WTC11 (cell line): ENCODE measurements around the gene SHLD1. TPM values are rescaled to one million over a fixed set of nuclear protein-coding genes. Genes with fewer than 3 reads are reported as not detected.

Experiments
- ATAC-seq: fragments of 200-7000 bp; cut with Tn5 transposase; 2 replicates; pipeline ENCODE4 v1.10.0; 2021; ENCODE audit warnings: mild to moderate bottlenecking, moderate library complexity
- CTCF ChIA-PET: fragments of 300-600 bp; sonication (Branson Sonifier 250); formaldehyde crosslinking; loops from one replicate; lab custom pipeline; 2021; ENCODE audit warnings: antibody characterized with exemption; lab: Charles Lee
- POLR2A ChIA-PET: fragments of 350-600 bp; sonication (Branson Sonifier 250); formaldehyde crosslinking; loops from one replicate; lab custom pipeline; 2021; ENCODE audit warnings: antibody characterized with exemption; lab: Charles Lee
- DNase-seq: peaks from one replicate; pipeline ENCODE4 v3.0.0; 2021; ENCODE audit warnings: low spot score
- H3K27ac Mint-ChIP-seq: 2 replicates; pipeline ENCODE4 v1.8.0; 2021; ENCODE audit warnings: mixed read lengths
- H3K27me3 Mint-ChIP-seq: 2 replicates; pipeline ENCODE4 v1.8.0; 2021; ENCODE audit warnings: low read depth, mild to moderate bottlenecking, moderate library complexity, mixed read lengths
- H3K36me3 Mint-ChIP-seq: 2 replicates; pipeline ENCODE4 v1.8.0; 2021; ENCODE audit warnings: mixed read lengths
- H3K4me1 Mint-ChIP-seq: 2 replicates; pipeline ENCODE4 v1.8.0; 2022; ENCODE audit warnings: mixed read lengths
- H3K4me3 Mint-ChIP-seq: 2 replicates; pipeline ENCODE4 v1.8.0; 2021; ENCODE audit warnings: mild to moderate bottlenecking, moderate library complexity, mixed read lengths
- H3K9me3 Mint-ChIP-seq: 2 replicates; pipeline ENCODE4 v1.8.0; 2021; ENCODE audit warnings: mixed read lengths
- ATF1 ChIP-seq: sonication (generic); formaldehyde crosslinking; IDR thresholded peaks from 2 replicates; pipeline ENCODE4 v1.8.1; 2023; ENCODE audit warnings: mild to moderate bottlenecking, moderate library complexity, missing genetic modification reagents
- ATF6 ChIP-seq: sonication (generic); formaldehyde crosslinking; IDR thresholded peaks from 2 replicates; pipeline ENCODE4 v1.8.1; 2023; ENCODE audit warnings: mild to moderate bottlenecking, missing genetic modification reagents
- FOXP1 ChIP-seq: sonication (generic); formaldehyde crosslinking; IDR thresholded peaks from 2 replicates; pipeline ENCODE4 v1.8.0; 2022; ENCODE audit warnings: missing genetic modification reagents, mild to moderate bottlenecking, moderate library complexity, borderline replicate concordance
- GRHL2 ChIP-seq: fragments of 250-450 bp; sonication (Bioruptor Pico); IDR thresholded peaks from 2 replicates; pipeline ENCODE4 v1.8.0; 2022; ENCODE audit warnings: mild to moderate bottlenecking, moderate library complexity; ENCODE audit not compliant: insufficient replicate concordance, severe bottlenecking
- IRF2 ChIP-seq: sonication (generic); formaldehyde crosslinking; IDR thresholded peaks from 2 replicates; pipeline ENCODE4 v1.8.0; 2022; ENCODE audit warnings: low read depth, missing genetic modification reagents, borderline replicate concordance
- JUN ChIP-seq: sonication (generic); formaldehyde crosslinking; IDR thresholded peaks from 2 replicates; pipeline ENCODE4 v1.8.0; 2023; ENCODE audit warnings: mild to moderate bottlenecking, missing genetic modification reagents
- MXD4 ChIP-seq: fragments of 250-450 bp; sonication (Bioruptor Pico); IDR thresholded peaks from 2 replicates; pipeline ENCODE4 v1.8.0; 2021; ENCODE audit warnings: mild to moderate bottlenecking, moderate library complexity, borderline replicate concordance
- NFATC4 ChIP-seq: fragments of 250-450 bp; sonication (Bioruptor Pico); IDR thresholded peaks from 2 replicates; pipeline ENCODE4 v1.9.0; 2021; ENCODE audit warnings: mild to moderate bottlenecking
- PRDM15 ChIP-seq: sonication (generic); formaldehyde crosslinking; IDR thresholded peaks from 2 replicates; pipeline ENCODE4 v1.8.0; 2022; ENCODE audit warnings: missing genetic modification reagents
- SP1 ChIP-seq: sonication (generic); formaldehyde crosslinking; conservative IDR thresholded peaks from 2 replicates; pipeline ENCODE4 v1.8.1; 2022; ENCODE audit warnings: missing genetic modification reagents
- TCF7 ChIP-seq: sonication (generic); formaldehyde crosslinking; IDR thresholded peaks from 2 replicates; pipeline ENCODE4 v1.8.0; 2022; ENCODE audit warnings: mild to moderate bottlenecking, low read depth, missing genetic modification reagents, moderate library complexity
- TP53 ChIP-seq: sonication (generic); formaldehyde crosslinking; IDR thresholded peaks from 2 replicates; pipeline ENCODE4 v1.8.1; 2023; ENCODE audit warnings: mild to moderate bottlenecking, missing genetic modification reagents
- ZNF281 ChIP-seq: sonication (generic); formaldehyde crosslinking; IDR thresholded peaks from 2 replicates; pipeline ENCODE4 v1.8.0; 2023; ENCODE audit warnings: mild to moderate bottlenecking, missing genetic modification reagents
- ZNF396 ChIP-seq: fragments of 250-450 bp; sonication (Bioruptor Pico); IDR thresholded peaks from 2 replicates; pipeline ENCODE4 v1.8.0; 2021; ENCODE audit warnings: mild to moderate bottlenecking, moderate library complexity, borderline replicate concordance
- ZNF532 ChIP-seq: fragments of 250-450 bp; sonication (Bioruptor Pico); IDR thresholded peaks from 2 replicates; pipeline ENCODE4 v1.9.0; 2021; ENCODE audit warnings: mild to moderate bottlenecking, borderline replicate concordance
- total RNA-seq: library from RNA; stranded (reverse); gene quantifications from 3 replicates; pipeline ENCODE4 v1.2.3, GENCODE V29; 2021
- TF ChIP-seq, protein P1 (sequence below): sonication (generic); formaldehyde crosslinking; IDR thresholded peaks from 2 replicates; pipeline ENCODE4 v1.8.0; 2023; ENCODE audit warnings: missing genetic modification reagents
- TF ChIP-seq, protein P2 (sequence below): fragments of 250-450 bp; sonication (Bioruptor Pico); IDR thresholded peaks from 2 replicates; pipeline ENCODE4 v1.8.0; 2021; ENCODE audit warnings: mild to moderate bottlenecking
- TF ChIP-seq, protein P3 (sequence below): sonication (generic); formaldehyde crosslinking; IDR thresholded peaks from 2 replicates; pipeline ENCODE4 v1.8.0; 2022; ENCODE audit warnings: mild to moderate bottlenecking, missing genetic modification reagents

Gene SHLD1
- total RNA-seq, 1 experiment from 2014 or later: 4.1 TPM

- DNase-seq: no peak
- Mint-ChIP-seq H3K4me3 (no peak overlapping the region), H3K36me3 (no peaks in the 10 kb centered on the region), H3K27ac (no peak overlapping the region), H3K4me1 (peaks cover 26% of the 10 kb centered on the region), H3K9me3 (no peaks in the 10 kb centered on the region)
- CTCF ChIA-PET: no interaction called here
- ATAC-seq: no peak
- POLR2A ChIA-PET: no interaction called here
- TF ChIP-seq ZNF396 (CRISPR knock-in tag): no peak
- TF ChIP-seq ZNF532 (CRISPR knock-in tag): no peak
- no peak for TF ChIP-seq MXD4
- no peak for TF ChIP-seq IRF2
- TF ChIP-seq SP1: no peak
- no peak for TF ChIP-seq ATF6 (CRISPR knock-in tag)
- TF ChIP-seq JUN (CRISPR knock-in tag): no peak
- TF ChIP-seq, protein P1, sequence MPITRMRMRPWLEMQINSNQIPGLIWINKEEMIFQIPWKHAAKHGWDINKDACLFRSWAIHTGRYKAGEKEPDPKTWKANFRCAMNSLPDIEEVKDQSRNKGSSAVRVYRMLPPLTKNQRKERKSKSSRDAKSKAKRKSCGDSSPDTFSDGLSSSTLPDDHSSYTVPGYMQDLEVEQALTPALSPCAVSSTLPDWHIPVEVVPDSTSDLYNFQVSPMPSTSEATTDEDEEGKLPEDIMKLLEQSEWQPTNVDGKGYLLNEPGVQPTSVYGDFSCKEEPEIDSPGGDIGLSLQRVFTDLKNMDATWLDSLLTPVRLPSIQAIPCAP (CRISPR knock-in tag): no peak
- no peak for TF ChIP-seq GRHL2 (CRISPR knock-in tag)
- TF ChIP-seq PRDM15 (CRISPR knock-in tag): no peak
- TF ChIP-seq, protein P2, sequence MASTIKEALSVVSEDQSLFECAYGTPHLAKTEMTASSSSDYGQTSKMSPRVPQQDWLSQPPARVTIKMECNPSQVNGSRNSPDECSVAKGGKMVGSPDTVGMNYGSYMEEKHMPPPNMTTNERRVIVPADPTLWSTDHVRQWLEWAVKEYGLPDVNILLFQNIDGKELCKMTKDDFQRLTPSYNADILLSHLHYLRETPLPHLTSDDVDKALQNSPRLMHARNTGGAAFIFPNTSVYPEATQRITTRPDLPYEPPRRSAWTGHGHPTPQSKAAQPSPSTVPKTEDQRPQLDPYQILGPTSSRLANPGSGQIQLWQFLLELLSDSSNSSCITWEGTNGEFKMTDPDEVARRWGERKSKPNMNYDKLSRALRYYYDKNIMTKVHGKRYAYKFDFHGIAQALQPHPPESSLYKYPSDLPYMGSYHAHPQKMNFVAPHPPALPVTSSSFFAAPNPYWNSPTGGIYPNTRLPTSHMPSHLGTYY (CRISPR knock-in tag): no peak
- TF ChIP-seq TCF7: no peak
- no peak for TF ChIP-seq TP53 (CRISPR knock-in tag)
- no peak for TF ChIP-seq ZNF281 (CRISPR knock-in tag)
- no peak for TF ChIP-seq ATF1
- no peak for TF ChIP-seq NFATC4 (CRISPR knock-in tag)
- no peak for TF ChIP-seq FOXP1 (CRISPR knock-in tag)
- TF ChIP-seq, protein P3, sequence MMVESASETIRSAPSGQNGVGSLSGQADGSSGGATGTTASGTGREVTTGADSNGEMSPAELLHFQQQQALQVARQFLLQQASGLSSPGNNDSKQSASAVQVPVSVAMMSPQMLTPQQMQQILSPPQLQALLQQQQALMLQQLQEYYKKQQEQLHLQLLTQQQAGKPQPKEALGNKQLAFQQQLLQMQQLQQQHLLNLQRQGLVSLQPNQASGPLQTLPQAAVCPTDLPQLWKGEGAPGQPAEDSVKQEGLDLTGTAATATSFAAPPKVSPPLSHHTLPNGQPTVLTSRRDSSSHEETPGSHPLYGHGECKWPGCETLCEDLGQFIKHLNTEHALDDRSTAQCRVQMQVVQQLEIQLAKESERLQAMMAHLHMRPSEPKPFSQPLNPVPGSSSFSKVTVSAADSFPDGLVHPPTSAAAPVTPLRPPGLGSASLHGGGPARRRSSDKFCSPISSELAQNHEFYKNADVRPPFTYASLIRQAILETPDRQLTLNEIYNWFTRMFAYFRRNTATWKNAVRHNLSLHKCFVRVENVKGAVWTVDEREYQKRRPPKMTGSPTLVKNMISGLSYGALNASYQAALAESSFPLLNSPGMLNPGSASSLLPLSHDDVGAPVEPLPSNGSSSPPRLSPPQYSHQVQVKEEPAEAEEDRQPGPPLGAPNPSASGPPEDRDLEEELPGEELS (CRISPR knock-in tag): no peak
- TF ChIP-seq, all 79 proteins: peak for 0
- no peaks in the 10 kb centered on the region; the same call in 1 of the 2 replicates for H3K27me3 Mint-ChIP-seq
These were observed 126.9 kb downstream of the SHLD1 start for GRCh38 chr20:5877128-5877527.
